Right lobe of liver (tissue), 6 donors: Measurements from ENCODE around the gene HOXB7. TPM values are rescaled to one million over a fixed set of nuclear protein-coding genes. Genes with fewer than 3 reads are reported as not detected.

Experiments
- ATAC-seq, 4 donors: fragments of 200-7000 bp; cut with Tn5 transposase; one replicate each; pipeline ENCODE4 v1.9.1; 2020; ENCODE audit warnings: mild to moderate bottlenecking in 4 of 4, moderate library complexity in 4 of 4
- DNase-seq, 3 donors: peaks; one replicate each; pipeline ENCODE4 v3.0.0-alpha.2; 2020
- H3K27ac ChIP-seq, 3 donors: fragments of 200-600 bp; one replicate each; pipeline ENCODE4 v1.8.0; 2022
- H3K27me3 ChIP-seq, 2 donors: fragments of 200-600 bp; one replicate each; pipeline ENCODE4 v1.8.0; 2022
- H3K36me3 ChIP-seq, 4 donors: fragments of 200-600 bp; sonication (generic) in 1 of 4; one replicate each; pipeline versions ENCODE4 v1.5.1 to v1.8.0; 2017 to 2022; ENCODE audit warnings: control low read depth in 1 of 4
- H3K4me1 ChIP-seq, 4 donors: fragments of 200-600 bp; sonication (generic) in 1 of 4; one replicate each; pipeline versions ENCODE4 v1.5.1 to v1.8.0; 2017 to 2022; ENCODE audit warnings: control low read depth in 1 of 4
- H3K4me3 ChIP-seq, 3 donors: fragments of 200-600 bp; one replicate each; pipeline ENCODE4 v1.8.0; 2022
- H3K9me3 ChIP-seq, 4 donors: fragments of 200-600 bp; sonication (generic) in 1 of 4; one replicate each; pipeline versions ENCODE4 v1.5.1 to v1.8.0; 2017 to 2022; ENCODE audit warnings: control low read depth in 1 of 4
- CTCF ChIP-seq, 4 donors: fragments of 200-600 bp in 3 of 4; fragments of 450-650 bp in 1 of 4; IDR thresholded peaks; one replicate each; pipeline versions ENCODE4 v1.5.1 to v1.8.0; 2016 to 2022; ENCODE audit warnings: antibody characterized with exemption in 4 of 4, mild to moderate bottlenecking in 2 of 4
- POLR2A ChIP-seq: fragments of 450-650 bp; IDR thresholded peaks from one replicate; pipeline ENCODE4 v1.6.1; 2017; ENCODE audit warnings: antibody characterized with exemption, mild to moderate bottlenecking
- WGBS: methylation state at CpG from one replicate; pipeline ENCODE4 v1.1.6; 2018; ENCODE audit warnings: low coverage, low lambda C conversion rate; ENCODE audit not compliant: insufficient coverage; ENCODE audit errors: missing lambda C conversion rate; 5-methylcytosine and 5-hydroxymethylcytosine counted together
- intact Hi-C, 2 donors: fragments of 100-400 bp; cut with DNase I; formaldehyde crosslinking; loops; one replicate each; pipeline versions ENCODE4 v1.11.2 to v1.14.1; 2022
- total RNA-seq, 6 experiments: library from RNA; depleted of rRNA in 2 of 6; stranded (reverse); fragments of >200 nt in 2 of 6; fragmentation: NEBNext Ultra II Directional in 3 of 6; extraction: Animal tissue kit (Norgen Biotek cat#: 25700) in 3 of 6; gene quantifications; one replicate each; pipeline versions ENCODE4 v1.1.0 to v1.2.4, GENCODE V29; 2016 to 2023
- donor health status: DM: no; HTN: yes; CAD: no.
- donor health status: DM: no; HTN: no; CAD: no.
- donor health status: DM: no; HTN: no; CAD: no.
- donor health status: DM: no; HTN: yes; CAD: no.
- donor health status: DM: no; HTN: yes; CAD: no.

HOXB7 gene
- total RNA-seq, 6 experiments from 2014 or later, result 0.16 to 0.79 (median 0.30) TPM; not detected in 2

DNA sequence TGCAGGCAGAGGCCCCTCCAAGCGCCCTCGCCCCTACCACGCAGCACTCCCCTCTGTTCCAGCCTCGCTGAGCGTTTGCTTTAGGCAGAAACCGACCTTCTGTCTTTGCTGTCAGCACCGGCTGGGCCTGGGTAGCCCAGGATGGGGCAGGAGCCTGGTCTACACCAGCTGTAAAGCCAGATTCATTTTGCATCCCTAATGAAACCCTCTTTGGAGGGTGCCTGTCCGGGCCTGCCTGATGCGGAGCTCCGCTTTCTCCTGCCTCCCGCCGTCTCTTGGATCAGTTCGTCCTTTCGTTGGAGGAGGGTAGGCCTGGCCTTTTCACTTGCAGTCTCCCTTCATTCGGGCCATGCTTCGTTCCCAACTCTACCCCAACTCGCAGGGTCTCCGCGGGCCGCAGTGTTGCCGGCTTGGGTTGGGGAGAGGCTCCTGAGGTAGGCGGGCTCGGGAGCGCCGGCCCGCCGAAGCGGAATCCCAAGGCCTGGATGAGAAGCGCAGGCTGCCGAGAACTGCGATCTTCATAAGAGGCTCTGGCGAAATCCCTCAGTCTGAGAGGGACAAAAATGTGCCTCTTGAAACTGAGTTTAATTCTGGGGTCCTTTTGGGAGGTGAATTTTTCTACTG is 9.1 kb upstream of the HOXB7 start:
- TF ChIP-seq POLR2A (no peak), CTCF (IDR thresholded peaks at IDR 0.05) (no peak)
- Histone ChIP-seq H3K9me3 (no peaks in the 10 kb centered on the region), H3K4me1 (peaks cover 0 to 1% (median 0%) of the 10 kb centered on the region in 4 donors), H3K4me3 (no peak overlapping the region), H3K36me3 (no peaks in the 10 kb centered on the region), H3K27ac (no peak overlapping the region), H3K27me3 (peaks cover 30 to 73% of the 10 kb centered on the region in 2 donors)
- DNase-seq, result no peak
- intact Hi-C loops, result loop anchor here in 1 of 2 donors (10.0 kb wide), 1 partner anchor 275 kb away; no protein-coding TSS in a partner anchor
- 22% methylated on average over 21 of the region's 32 CpGs for WGBS
- no peak for ATAC-seq

DNA sequence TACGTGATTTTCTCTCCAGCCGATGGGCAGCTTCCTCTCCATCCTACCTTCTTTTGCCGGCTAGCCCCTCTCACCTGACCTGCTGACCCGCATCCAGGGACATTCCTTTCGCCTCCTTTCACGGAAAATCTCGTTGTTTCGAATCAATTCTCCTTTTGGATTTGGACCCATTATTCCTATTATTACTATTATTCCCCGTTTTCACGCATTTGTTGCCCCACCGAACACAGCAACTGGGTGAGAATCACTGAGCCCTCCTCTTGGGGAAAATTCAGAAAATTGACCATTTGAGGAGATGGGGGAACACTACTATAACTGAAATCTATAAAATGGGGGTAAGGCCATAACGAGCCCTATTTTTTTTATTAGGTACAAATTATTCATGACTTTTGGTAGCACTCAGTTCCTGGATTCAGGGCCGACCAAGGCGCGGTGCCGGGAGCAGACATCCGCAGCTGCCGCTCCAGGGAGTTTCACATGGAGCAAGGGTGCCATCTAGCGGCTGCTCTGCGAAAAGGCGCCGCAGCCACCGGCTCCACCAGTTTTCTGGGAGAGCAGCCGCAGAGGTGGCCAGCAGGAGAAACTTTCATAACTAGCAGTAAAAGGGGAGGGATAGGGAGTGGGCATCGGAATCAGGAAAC is 7.6 kb upstream of the HOXB7 start:
- TF ChIP-seq CTCF (IDR thresholded peaks at IDR 0.05) (peak; percentile 96 to 97 (median 97)), POLR2A (no peak)
- no peak overlapping the region for H3K27ac ChIP-seq
- H3K9me3 ChIP-seq, result no peaks in the 10 kb centered on the region
- intact Hi-C loops, result loop anchor here in 1 of 2 donors (10.0 kb wide), 1 partner anchor 274 kb away; no protein-coding TSS in a partner anchor
- ATAC-seq (peak; percentile 92 to 99 (median 97)), DNase-seq (peak; percentile 87 to 90 (median 87))
- WGBS, result 2% methylated on average over 25 of the region's 25 CpGs
- no peak overlapping the region for H3K4me3 ChIP-seq
- H3K4me1 ChIP-seq, result peaks cover 0 to 4% (median 0%) of the 10 kb centered on the region in 4 donors
- no peaks in the 10 kb centered on the region for H3K36me3 ChIP-seq
- H3K27me3 ChIP-seq, result peaks cover 18 to 75% of the 10 kb centered on the region in 2 donors

DNA sequence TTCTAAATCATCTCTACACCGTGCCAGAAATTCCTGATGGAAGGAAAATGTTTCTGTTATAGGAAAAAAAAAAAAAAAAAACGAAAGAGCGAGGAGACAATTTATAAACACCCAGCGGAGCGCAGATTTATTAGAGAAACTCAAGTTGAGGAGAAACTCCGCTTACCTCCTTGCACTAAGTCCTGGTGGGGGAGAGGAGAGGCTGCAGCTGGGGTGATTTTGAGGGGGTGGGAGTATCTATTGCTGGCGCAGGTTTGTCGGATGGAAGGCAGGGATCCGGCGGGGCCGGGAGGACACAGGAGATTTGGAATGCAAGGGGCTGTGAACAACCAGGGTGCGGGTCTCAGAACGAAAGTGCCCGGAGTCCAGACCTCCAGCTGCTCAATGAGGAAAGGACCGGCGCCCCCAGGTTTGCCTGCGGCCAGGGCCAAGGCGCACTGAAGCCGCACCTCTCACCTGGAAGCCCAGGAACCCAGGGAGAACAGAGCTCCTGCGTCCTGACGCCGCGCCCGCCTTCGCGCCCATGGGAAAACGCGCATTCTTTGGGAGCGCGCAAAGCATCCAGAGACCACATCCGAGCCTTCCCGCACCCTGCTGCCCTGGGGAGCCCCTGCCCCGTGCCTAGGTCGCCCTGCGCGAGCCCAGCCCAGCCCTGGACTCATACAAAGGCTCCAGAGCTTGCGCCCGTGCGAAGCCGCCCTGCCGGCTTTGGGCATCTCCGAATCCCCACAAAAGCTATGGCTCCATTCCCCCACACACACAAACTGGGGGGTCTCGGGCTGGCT is 6.8 kb upstream of the HOXB7 start:
- Histone ChIP-seq H3K9me3 (no peaks in the 10 kb centered on the region), H3K4me1 (peaks cover 0 to 4% (median 0%) of the 10 kb centered on the region in 4 donors), H3K27me3 (peaks cover 18 to 81% of the 10 kb centered on the region in 2 donors), H3K36me3 (no peaks in the 10 kb centered on the region), H3K27ac (no peak overlapping the region), H3K4me3 (no peak overlapping the region)
- TF ChIP-seq CTCF (IDR thresholded peaks at IDR 0.05) (no peak), POLR2A (no peak)
- intact Hi-C loops, result loop anchor here in 1 of 2 donors (10.0 kb wide), 1 partner anchor 273 kb away; no protein-coding TSS in a partner anchor
- 10% methylated on average over 13 of the region's 43 CpGs for WGBS
- DNase-seq (no peak), ATAC-seq (no peak)

DNA sequence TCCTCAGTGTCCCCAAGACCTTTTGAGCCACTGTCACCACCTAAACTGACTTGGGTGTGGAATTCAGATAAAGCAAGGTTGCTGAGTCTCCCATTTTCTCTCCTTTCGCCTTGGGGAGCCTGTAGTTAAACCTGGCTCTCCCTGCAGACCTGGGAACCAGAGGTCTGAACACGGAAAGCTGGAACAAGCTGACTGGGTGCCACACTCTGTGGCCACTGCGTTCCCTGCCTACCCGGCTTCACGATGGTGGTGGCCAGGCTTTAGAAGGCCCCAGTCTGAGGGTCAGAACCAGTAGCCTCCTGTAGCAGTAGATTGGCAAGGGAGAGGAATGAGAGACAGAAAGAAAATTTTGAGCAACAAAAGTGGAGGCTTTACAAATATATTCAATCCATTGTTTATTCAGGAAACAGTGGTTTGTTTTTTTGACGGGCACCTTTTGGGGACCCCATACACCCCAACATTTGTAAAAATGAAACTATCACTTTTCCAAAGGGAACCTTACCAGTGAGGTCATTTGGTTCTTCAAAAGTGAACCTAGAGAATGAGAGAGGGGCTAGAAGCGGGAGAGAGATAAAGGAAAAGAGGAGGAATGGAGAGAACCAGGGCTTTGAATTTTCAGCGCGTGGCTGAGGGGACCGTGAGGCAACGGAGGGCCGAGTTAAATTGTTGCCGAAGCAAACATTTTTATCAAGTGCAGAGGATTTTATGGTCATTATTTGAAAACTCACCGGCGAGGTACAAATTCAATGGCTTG is 6.1 kb upstream of the HOXB7 start:
- TF ChIP-seq POLR2A (no peak), CTCF (IDR thresholded peaks at IDR 0.05) (no peak)
- H3K4me3 ChIP-seq, result no peak overlapping the region
- H3K4me1 ChIP-seq, result peaks cover 0 to 4% (median 0%) of the 10 kb centered on the region in 4 donors
- 13% methylated on average over 14 of the region's 15 CpGs for WGBS
- H3K9me3 ChIP-seq, result no peaks in the 10 kb centered on the region
- H3K36me3 ChIP-seq, result no peaks in the 10 kb centered on the region
- intact Hi-C loops, result loop anchor here in 1 of 2 donors (10.0 kb wide), 1 partner anchor 272 kb away; no protein-coding TSS in a partner anchor
- no peak overlapping the region for H3K27ac ChIP-seq
- peaks cover 21 to 82% of the 10 kb centered on the region in 2 donors for H3K27me3 ChIP-seq
- ATAC-seq (no peak), DNase-seq (no peak)
